ENCODE data around the gene TRAF1.

Gene TRAF1

GRCh38 chr9:120885958-120886357 is 40.6 kb downstream of the TRAF1 start:
- DNase-seq = no peak

- no peak for DNase-seq
These were observed 41.1 kb downstream of the TRAF1 start for GRCh38 chr9:120885457-120885856.

- no peak for DNase-seq
These were observed 43.0 kb downstream of the TRAF1 start for GRCh38 chr9:120883608-120883996.

GRCh38 chr9:120882935-120883607 is 43.5 kb downstream of the TRAF1 start:
- DNase-seq = no peak

- no peak for DNase-seq
These were observed 47.1 kb downstream of the TRAF1 start for GRCh38 chr9:120879446-120879845.

- peak; percentile 40 for DNase-seq
These were observed 48.1 kb downstream of the TRAF1 start for GRCh38 chr9:120878188-120879130.

GRCh38 chr9:120877276-120878034 is 49.1 kb downstream of the TRAF1 start:
- DNase-seq = peak; percentile 72

GRCh38 chr9:120876842-120877240 is 49.8 kb downstream of the TRAF1 start, which contains the start of gene PHF19:
PHF19 (minus strand) TSS chr9:120877188; CDS start chr9:120874741, 2,447 bp downstream.
- DNase-seq = peak; percentile 59

- DNase-seq = peak; percentile 90
These were observed 50.4 kb downstream of the TRAF1 start for GRCh38 chr9:120875954-120876841.

- DNase-seq = no peak
These were observed 51.0 kb downstream of the TRAF1 start for GRCh38 chr9:120875643-120875953.

- no peak for DNase-seq
These were observed 51.4 kb downstream of the TRAF1 start for GRCh38 chr9:120875195-120875565.

GRCh38 chr9:120874226-120875194 is 52.1 kb downstream of the TRAF1 start:
- no peak for DNase-seq

- no peak for DNase-seq
These were observed 53.1 kb downstream of the TRAF1 start for GRCh38 chr9:120873512-120873911.

- DNase-seq = peak; percentile 27
These were observed 53.6 kb downstream of the TRAF1 start for GRCh38 chr9:120872791-120873502.

- DNase-seq = no peak
These were observed 56.4 kb downstream of the TRAF1 start for GRCh38 chr9:120870206-120870605.

- DNase-seq = no peak
These were observed 56.9 kb downstream of the TRAF1 start for GRCh38 chr9:120869726-120870125.

- no peak for DNase-seq
These were observed 57.3 kb downstream of the TRAF1 start for GRCh38 chr9:120869360-120869687.

- peak; percentile 97 for DNase-seq
These were observed 57.8 kb downstream of the TRAF1 start for GRCh38 chr9:120868676-120869359.

GRCh38 chr9:120868339-120868675 is 58.3 kb downstream of the TRAF1 start:
- DNase-seq = no peak

GRCh38 chr9:120867676-120868338 is 58.8 kb downstream of the TRAF1 start:
- DNase-seq = no peak
